Neural cell (in vitro differentiated cells): ENCODE data around the gene FOXK1. TPM values are rescaled to one million over a fixed set of nuclear protein-coding genes. Genes with fewer than 3 reads are reported as not detected.

Experiments
- H2AFZ ChIP-seq: fragments of 200-600, 300-800 bp; sonication (generic), shearing (Covaris generic); 2 replicates; pipeline ENCODE4 v1.6.0; 2014; ENCODE audit warnings: low read depth, mild to moderate bottlenecking, antibody characterized with exemption, low read length, moderate library complexity
- H3F3A ChIP-seq: fragments of 200-600 bp; shearing (Covaris generic); 2 replicates; pipeline ENCODE4 v1.6.1; 2016; ENCODE audit warnings: mild to moderate bottlenecking, moderate library complexity, mixed read lengths, antibody characterized with exemption, low read length; ENCODE audit not compliant: insufficient read depth, poor library complexity, severe bottlenecking
- H3K27ac ChIP-seq: fragments of 200-600, 300-800 bp; sonication (generic), shearing (Covaris generic); 2 replicates; pipeline ENCODE4 v1.5.1; 2014; ENCODE audit warnings: mild to moderate bottlenecking, low read length, moderate library complexity
- H3K27me3 ChIP-seq: fragments of 300-800, 200-600 bp; sonication (generic), shearing (Covaris generic); 2 replicates; pipeline ENCODE4 v1.6.0; 2014; ENCODE audit warnings: mild to moderate bottlenecking, low read depth, low read length, moderate library complexity; ENCODE audit not compliant: insufficient read depth
- H3K36me3 ChIP-seq: fragments of 300-800, 200-600 bp; sonication (generic), shearing (Covaris generic); 2 replicates; pipeline ENCODE4 v1.5.1; 2014; ENCODE audit warnings: mild to moderate bottlenecking, antibody characterized with exemption, low read length, moderate library complexity; ENCODE audit not compliant: insufficient read depth
- H3K4me2 ChIP-seq: fragments of 300-800, 200-600 bp; sonication (generic), shearing (Covaris generic); 2 replicates; pipeline ENCODE4 v1.6.0; 2014; ENCODE audit warnings: mild to moderate bottlenecking, low read length
- H3K4me3 ChIP-seq: fragments of 300-800, 200-600 bp; sonication (generic), shearing (Covaris generic); 2 replicates; pipeline ENCODE4 v1.5.1; 2014; ENCODE audit warnings: mild to moderate bottlenecking, low read length, moderate library complexity
- H3K79me2 ChIP-seq: fragments of 200-600 bp; shearing (Covaris generic); replicated peaks from 2 replicates; pipeline ENCODE4 v1.6.0; 2014; ENCODE audit warnings: mild to moderate bottlenecking, low read length, moderate library complexity; ENCODE audit not compliant: insufficient read depth
- H3K9ac ChIP-seq: fragments of 300-800, 200-600 bp; sonication (generic), shearing (Covaris generic); 2 replicates; pipeline ENCODE4 v1.6.1; 2016; ENCODE audit warnings: mild to moderate bottlenecking, low read length, mixed read lengths
- H3K9me2 ChIP-seq: fragments of 200-600 bp; shearing (Covaris generic); 2 replicates; pipeline ENCODE4 v1.6.1; 2016; ENCODE audit warnings: mild to moderate bottlenecking, low read length, mixed read lengths; ENCODE audit not compliant: insufficient read depth
- H3K9me3 ChIP-seq: fragments of 200-600, 300-800 bp; sonication (generic), shearing (Covaris generic); 2 replicates; pipeline ENCODE4 v1.6.1; 2016; ENCODE audit warnings: mild to moderate bottlenecking, mixed run types, low read length, moderate library complexity, mixed read lengths
- H4K20me1 ChIP-seq: fragments of 200-600 bp; shearing (Covaris generic); 2 replicates; pipeline ENCODE4 v1.6.1; 2016; ENCODE audit warnings: mild to moderate bottlenecking, mixed run types; ENCODE audit not compliant: insufficient read depth
- CTCF ChIP-seq: fragments of 450-650 bp; IDR thresholded peaks from 2 replicates; pipeline ENCODE4 v1.5.1; 2014; ENCODE audit warnings: antibody characterized with exemption, mild to moderate bottlenecking, moderate library complexity; ENCODE audit not compliant: poor library complexity, severe bottlenecking
- EP300 ChIP-seq: fragments of 450-650 bp; conservative IDR thresholded peaks from 2 replicates; pipeline ENCODE4 v1.6.1; 2014; ENCODE audit warnings: antibody characterized with exemption, mild to moderate bottlenecking, moderate library complexity; ENCODE audit not compliant: poor library complexity, severe bottlenecking
- EZH2 ChIP-seq: fragments of 200-600, 300-800 bp; shearing (Covaris generic), sonication (generic); IDR thresholded peaks from 2 replicates; pipeline ENCODE4 v1.6.1; 2014; ENCODE audit warnings: antibody characterized with exemption, low read length, borderline replicate concordance, mild to moderate bottlenecking; ENCODE audit not compliant: insufficient read depth, poor library complexity, severe bottlenecking
- MXI1 ChIP-seq: fragments of 450-650 bp; conservative IDR thresholded peaks from 2 replicates; pipeline ENCODE4 v1.6.1; 2014; ENCODE audit warnings: antibody characterized with exemption, mild to moderate bottlenecking; ENCODE audit not compliant: poor library complexity, severe bottlenecking
- POLR2AphosphoS5 ChIP-seq: IDR thresholded peaks from 2 replicates; pipeline ENCODE4 v1.6.1; 2012
- RAD21 ChIP-seq: fragments of 450-650 bp; conservative IDR thresholded peaks from 2 replicates; pipeline ENCODE4 v1.6.1; 2014; ENCODE audit warnings: antibody characterized with exemption, mild to moderate bottlenecking, moderate library complexity
- REST ChIP-seq: IDR thresholded peaks from 2 replicates; pipeline ENCODE4 v1.6.1; 2012; ENCODE audit warnings: borderline replicate concordance
- SMC3 ChIP-seq: fragments of 450-650 bp; conservative IDR thresholded peaks from 2 replicates; pipeline ENCODE4 v1.6.1; 2014; ENCODE audit warnings: antibody characterized with exemption, mild to moderate bottlenecking, moderate library complexity; ENCODE audit not compliant: poor library complexity
- TAF1 ChIP-seq: IDR thresholded peaks from 2 replicates; pipeline ENCODE4 v1.6.1; 2012; ENCODE audit warnings: low read depth
- polyA minus RNA-seq: library from RNA; depleted of rRNA, polyadenylated mRNA; stranded (reverse); fragments of >200 nt; gene quantifications from 2 replicates; pipeline ENCODE4 v1.2.3, GENCODE V29; 2014
- polyA plus RNA-seq: library from polyadenylated mRNA; depleted of rRNA; stranded (reverse); fragments of >200 nt; gene quantifications from 2 replicates; pipeline ENCODE4 v1.2.3, GENCODE V29; 2014

Gene FOXK1
- polyA plus RNA-seq (7.4 and 7.7 TPM in 2 replicates), polyA minus RNA-seq (32.5 and 35.8 TPM in 2 replicates)

- Histone ChIP-seq H3K79me2 (peaks cover 41% of the 10 kb centered on the region), H4K20me1 (no peaks in the 10 kb centered on the region), H2AFZ (peak within 1 kb of the TSS; percentile 73), H3K4me3 (peak within 1 kb of the TSS; percentile 87), H3K9ac (peak within 1 kb of the TSS; percentile 78), H3K9me2 (no peaks in the 10 kb centered on the region), H3K27me3 (no peaks in the 10 kb centered on the region), H3F3A (no peaks in the 10 kb centered on the region), H3K4me2 (peak within 1 kb of the TSS; percentile 63), H3K27ac (peak within 1 kb of the TSS; percentile 42), H3K36me3 (no peaks in the 10 kb centered on the region), H3K9me3 (no peaks in the 10 kb centered on the region)
- TF ChIP-seq CTCF: no peak
- TF ChIP-seq POLR2AphosphoS5: peak; percentile 62
- TF ChIP-seq MXI1: peak; percentile 58
These were observed at the start of gene FOXK1 for GRCh38 chr7:4681886-4682620. Gene FOXK1, plus strand, starts transcription at chr7:4682295. Its CDS starts 14 bp downstream, at chr7:4682309.

- H3K9me3 ChIP-seq: no peaks in the 10 kb centered on the region
- no peaks in the 10 kb centered on the region for H3K36me3 ChIP-seq
- H3K27ac ChIP-seq: no peak overlapping the region
- H4K20me1 ChIP-seq: no peaks in the 10 kb centered on the region
- no peak overlapping the region for H3K4me2 ChIP-seq
- no peaks in the 10 kb centered on the region for H3K27me3 ChIP-seq
- H3K4me3 ChIP-seq: no peak overlapping the region
- no peaks in the 10 kb centered on the region for H3K79me2 ChIP-seq
- H3K9ac ChIP-seq: no peak overlapping the region
- no peak overlapping the region for H2AFZ ChIP-seq
- H3F3A ChIP-seq: no peaks in the 10 kb centered on the region
- no peaks in the 10 kb centered on the region for H3K9me2 ChIP-seq
- TF ChIP-seq EZH2 (no peak), EP300 (no peak), TAF1 (no peak), CTCF (no peak), REST (no peak), POLR2AphosphoS5 (no peak), MXI1 (no peak), RAD21 (no peak), SMC3 (no peak)
These were observed 49.1 kb upstream of the FOXK1 start for GRCh38 chr7:4633012-4633411.
